ENCODE measurements around the gene ARHGEF7. TPM values are rescaled to one million over a fixed set of nuclear protein-coding genes. Genes with fewer than 3 reads are reported as not detected.
A peak's percentile ranks its signal among the peaks of the same experiment; 100 is the strongest.

The ARHGEF7 gene
- total RNA-seq, 2 donors from 2014 or later: 117 to 152 TPM

- TF ChIP-seq CTCF (IDR thresholded peaks at IDR 0.05): no peak
- Histone ChIP-seq H3K4me3 (no peak overlapping the region), H3K9me3 (no peaks in the 10 kb centered on the region), H3K4me1 (ENCODE audit: control insufficient read depth in 1 of 2, low read depth in 2 of 2) (peaks cover 7 to 15% of the 10 kb centered on the region in 2 donors), H3K27ac (no peak overlapping the region), H3K36me3 (no peaks in the 10 kb centered on the region), H3K27me3 (replicated peaks; ENCODE audit: insufficient read depth) (no peaks in the 10 kb centered on the region)
- ATAC-seq (ENCODE audit: insufficient number of reproducible peaks, low FRiP score, low read depth) (no peak), DNase-seq (ENCODE audit: low spot score) (no peak)
These were observed 24.3 kb downstream of the ARHGEF7 start for GRCh38 chr13:111139452-111139851.

GRCh38 chr13:111139873-111140561 is 24.9 kb downstream of the ARHGEF7 start:
- TF ChIP-seq CTCF (IDR thresholded peaks at IDR 0.05): no peak

GRCh38 chr13:111140562-111141105 is 25.5 kb downstream of the ARHGEF7 start:
- no peak for ATAC-seq (ENCODE audit: insufficient number of reproducible peaks, low FRiP score, low read depth)
- no peak overlapping the region for H3K27ac ChIP-seq
- no peak for TF ChIP-seq CTCF (IDR thresholded peaks at IDR 0.05)

More at GRCh38 chr13:111139873-111140561, 24.9 kb downstream of the ARHGEF7 start:
- no peak for DNase-seq (ENCODE audit: low spot score)
- no peaks in the 10 kb centered on the region for H3K36me3 ChIP-seq
- H3K27me3 ChIP-seq (replicated peaks; ENCODE audit: insufficient read depth): no peaks in the 10 kb centered on the region
- H3K9me3 ChIP-seq: no peaks in the 10 kb centered on the region
- no peak overlapping the region for H3K27ac ChIP-seq
- peaks cover 11 to 20% of the 10 kb centered on the region in 2 donors for H3K4me1 ChIP-seq (ENCODE audit: control insufficient read depth in 1 of 2, low read depth in 2 of 2)
- no peak overlapping the region for H3K4me3 ChIP-seq
- no peak for ATAC-seq (ENCODE audit: insufficient number of reproducible peaks, low FRiP score, low read depth)

GRCh38 chr13:111142472-111142871 is 27.4 kb downstream of the ARHGEF7 start:
- no peak for DNase-seq (ENCODE audit: low spot score)
- Histone ChIP-seq H3K27ac (no peak overlapping the region), H3K27me3 (replicated peaks; ENCODE audit: insufficient read depth) (no peaks in the 10 kb centered on the region), H3K9me3 (no peaks in the 10 kb centered on the region), H3K36me3 (no peaks in the 10 kb centered on the region), H3K4me3 (no peak overlapping the region), H3K4me1 (ENCODE audit: control insufficient read depth in 1 of 2, low read depth in 2 of 2) (peaks cover 17 to 39% of the 10 kb centered on the region in 2 donors)
- ATAC-seq (ENCODE audit: insufficient number of reproducible peaks, low FRiP score, low read depth): no peak
- TF ChIP-seq CTCF (IDR thresholded peaks at IDR 0.05): no peak

More at GRCh38 chr13:111140562-111141105, 25.5 kb downstream of the ARHGEF7 start:
- DNase-seq (ENCODE audit: low spot score): no peak
- Histone ChIP-seq H3K4me3 (no peak overlapping the region), H3K36me3 (no peaks in the 10 kb centered on the region), H3K4me1 (ENCODE audit: control insufficient read depth in 1 of 2, low read depth in 2 of 2) (peaks cover 13 to 26% of the 10 kb centered on the region in 2 donors), H3K27me3 (replicated peaks; ENCODE audit: insufficient read depth) (no peaks in the 10 kb centered on the region), H3K9me3 (no peaks in the 10 kb centered on the region)

GRCh38 chr13:111143865-111144540 is 28.9 kb downstream of the ARHGEF7 start:
- H3K27me3 ChIP-seq (replicated peaks; ENCODE audit: insufficient read depth): no peaks in the 10 kb centered on the region
- H3K36me3 ChIP-seq: no peaks in the 10 kb centered on the region
- H3K4me3 ChIP-seq: no peak overlapping the region
- peaks cover 17 to 39% of the 10 kb centered on the region in 2 donors for H3K4me1 ChIP-seq (ENCODE audit: control insufficient read depth in 1 of 2, low read depth in 2 of 2)
- no peaks in the 10 kb centered on the region for H3K9me3 ChIP-seq
- TF ChIP-seq CTCF (IDR thresholded peaks at IDR 0.05): no peak
- DNase-seq (ENCODE audit: low spot score) (no peak), ATAC-seq (ENCODE audit: insufficient number of reproducible peaks, low FRiP score, low read depth) (no peak)
- peak overlapping the region; percentile 43 to 58 for H3K27ac ChIP-seq

Data from thoracic aorta (tissue), 2 donors.